HL-60/S4 treated with phorbol 12-myristate 13-acetate at 8.2 ng/mL for 4 days and 3 days (cell line): ENCODE measurements around the gene HIPK1.
"Not testable (repeated sequence)": the region's sequence is repeated elsewhere in the genome, so short reads cannot be mapped to it uniquely, and the experiment has no call there.

Experiments
- in situ Hi-C: fragments of 300-500 bp; cut with MboI; formaldehyde crosslinking; loops from 2 replicates; pipeline ENCODE4 v1.15.0; 2022; ENCODE audit warnings: low sequenced_read_pairs

HIPK1 gene

GRCh38 chr1:114002492-114003239 is 73.5 kb downstream of the HIPK1 start:
- in situ Hi-C loops = no loop called here

GRCh38 chr1:114003431-114003830 is 74.3 kb downstream of the HIPK1 start:
- in situ Hi-C loops = no loop called here

- in situ Hi-C loops = not testable (repeated sequence)
Observed at GRCh38 chr1:114006825-114007224, 77.7 kb downstream of the HIPK1 start.

DNA sequence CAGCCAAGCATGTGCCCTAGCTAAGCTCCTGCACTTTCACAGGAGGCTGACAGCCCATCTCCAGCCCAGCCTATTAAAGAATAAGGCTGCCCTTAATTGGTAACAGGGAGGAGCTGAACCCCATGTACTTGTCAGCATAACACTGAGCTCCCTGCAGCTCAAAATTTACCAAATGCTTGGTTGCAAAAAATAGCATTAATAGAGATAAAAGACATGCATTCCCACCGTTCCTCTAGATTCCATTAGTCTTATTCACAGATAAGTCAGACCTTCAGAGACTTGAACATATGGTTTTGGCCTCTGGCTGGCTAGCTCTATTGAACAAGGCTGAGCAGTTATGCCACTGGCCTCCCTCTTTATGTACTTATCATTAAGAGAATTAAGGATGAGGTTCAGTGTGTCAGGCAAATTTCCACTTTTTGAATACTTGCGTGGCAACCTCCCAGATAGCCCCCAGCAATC is 79.4 kb downstream of the HIPK1 start:
- in situ Hi-C loops = no loop called here

DNA sequence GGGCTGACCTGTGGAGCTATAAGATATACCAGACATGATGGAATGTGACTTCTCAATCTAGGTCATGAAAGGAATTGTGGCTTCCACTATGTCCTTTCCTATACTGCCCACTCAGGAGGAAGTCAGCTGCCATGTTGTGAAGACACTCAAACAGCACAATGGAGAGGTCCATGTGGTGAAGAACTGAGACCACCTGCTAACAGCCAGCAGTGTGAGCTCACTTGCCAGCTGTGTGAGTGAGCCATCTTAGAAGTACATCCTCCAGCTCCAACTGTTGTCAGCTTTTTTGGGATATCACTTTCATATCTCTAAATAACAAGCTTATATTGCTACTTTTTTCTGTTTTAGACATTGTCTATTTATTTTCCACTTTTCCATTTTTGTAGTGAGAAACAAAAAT is 79.9 kb downstream of the HIPK1 start:
- in situ Hi-C loops = no loop called here

GRCh38 chr1:114009393-114009792 is 80.3 kb downstream of the HIPK1 start:
- in situ Hi-C loops = no loop called here

DNA sequence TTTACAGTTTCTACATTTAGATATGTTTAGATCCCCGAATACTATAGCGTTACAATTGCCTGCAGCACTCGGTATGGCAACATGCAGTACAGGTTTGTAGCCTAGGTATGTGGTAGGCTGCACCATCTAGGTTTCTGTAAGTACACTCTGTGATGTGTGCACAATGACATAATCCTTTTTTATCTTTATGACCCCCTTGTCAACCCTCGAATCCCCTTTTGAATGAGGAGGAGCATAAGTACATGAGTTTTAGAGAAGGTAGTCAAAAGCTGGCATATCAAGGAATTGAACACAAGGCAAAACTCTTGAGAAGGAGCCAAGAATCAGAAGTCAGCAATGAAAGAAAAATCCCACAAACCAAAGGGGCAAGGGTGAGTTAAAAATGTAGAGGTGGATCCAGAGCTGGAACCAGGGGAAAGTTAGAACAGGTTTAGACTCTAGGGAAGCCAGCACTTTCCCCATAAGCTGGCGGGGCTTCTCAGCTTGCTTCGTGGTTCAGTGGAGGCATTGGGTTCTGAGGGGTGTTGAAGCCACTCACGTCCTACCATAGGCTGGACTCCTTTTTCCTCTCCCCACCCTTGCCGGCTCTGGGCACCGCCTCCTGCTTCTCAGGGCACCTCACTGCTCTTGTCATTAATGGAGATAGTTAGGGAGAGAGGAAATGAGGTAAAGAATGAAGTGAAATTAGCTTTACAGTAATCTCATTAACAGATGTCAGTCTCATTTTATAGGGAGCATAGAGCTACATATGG is 81.5 kb downstream of the HIPK1 start:
- in situ Hi-C loops = no loop called here

DNA sequence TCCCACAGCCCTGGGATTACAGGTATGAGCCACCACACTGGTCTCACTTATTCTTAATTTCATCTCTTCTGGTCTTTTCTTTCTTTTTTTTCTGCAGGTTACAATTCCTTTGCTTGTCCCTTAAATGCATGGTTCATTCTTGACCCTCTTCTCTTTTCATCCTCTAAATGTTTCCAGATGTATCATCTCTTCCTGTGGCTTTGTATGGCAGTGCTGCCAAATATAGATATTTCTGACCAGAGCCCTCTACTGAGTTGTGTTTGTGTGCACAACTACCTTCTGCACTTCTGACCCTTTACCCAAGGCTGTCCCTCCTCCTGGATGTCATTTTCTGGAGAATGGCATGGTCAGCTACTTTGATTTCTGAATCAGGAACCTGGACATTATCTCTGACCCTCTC is 82.7 kb downstream of the HIPK1 start:
- in situ Hi-C loops = no loop called here

DNA sequence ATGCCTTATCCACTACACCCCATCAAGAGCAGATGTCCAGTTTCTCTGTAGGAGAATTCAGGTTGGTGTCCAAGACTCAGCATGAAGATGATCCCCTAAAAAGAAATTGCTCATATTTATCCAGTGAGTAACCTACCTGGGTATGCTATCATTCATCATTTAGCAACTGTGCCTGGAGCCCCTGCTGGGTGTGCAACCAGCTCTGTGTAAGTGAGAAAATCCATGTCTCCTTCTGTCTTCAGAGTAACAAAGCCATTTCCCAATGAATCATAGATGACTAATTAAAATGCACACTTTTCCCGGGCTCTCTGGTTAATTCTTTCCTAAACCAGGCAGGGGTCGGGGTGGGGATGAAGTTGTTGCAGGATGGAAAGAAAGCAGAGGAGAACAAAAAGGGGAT is 86.0 kb downstream of the HIPK1 start:
- in situ Hi-C loops = no loop called here

GRCh38 chr1:114019724-114020123 is 90.6 kb downstream of the HIPK1 start:
- in situ Hi-C loops = not testable (repeated sequence)

DNA sequence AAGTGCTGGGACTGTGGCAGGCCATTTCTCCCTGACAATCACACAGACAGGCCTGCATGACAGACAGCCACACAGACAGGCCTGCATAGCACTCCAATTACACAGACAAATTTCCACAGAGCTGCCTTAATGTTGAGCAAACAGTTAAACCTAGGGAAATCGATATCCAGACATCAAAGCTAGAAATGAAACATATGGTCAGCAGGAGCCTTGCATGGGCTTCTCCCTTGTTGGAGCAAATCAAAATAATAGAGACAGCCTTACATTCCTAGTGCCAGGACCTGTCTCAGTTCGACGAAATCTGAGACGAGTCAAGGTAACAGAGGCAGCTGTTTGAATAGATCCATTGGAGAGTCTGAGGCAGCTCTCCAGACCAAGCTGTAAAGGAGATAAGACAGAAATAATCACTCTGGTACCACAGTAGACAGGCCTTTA is 92.6 kb downstream of the HIPK1 start:
- in situ Hi-C loops = no loop called here

GRCh38 chr1:114022877-114023276 is 93.8 kb downstream of the HIPK1 start:
- in situ Hi-C loops = no loop called here

GRCh38 chr1:114023377-114023776 is 94.3 kb downstream of the HIPK1 start:
- in situ Hi-C loops = no loop called here

GRCh38 chr1:114024049-114024448 is 94.9 kb downstream of the HIPK1 start:
- in situ Hi-C loops = no loop called here

DNA sequence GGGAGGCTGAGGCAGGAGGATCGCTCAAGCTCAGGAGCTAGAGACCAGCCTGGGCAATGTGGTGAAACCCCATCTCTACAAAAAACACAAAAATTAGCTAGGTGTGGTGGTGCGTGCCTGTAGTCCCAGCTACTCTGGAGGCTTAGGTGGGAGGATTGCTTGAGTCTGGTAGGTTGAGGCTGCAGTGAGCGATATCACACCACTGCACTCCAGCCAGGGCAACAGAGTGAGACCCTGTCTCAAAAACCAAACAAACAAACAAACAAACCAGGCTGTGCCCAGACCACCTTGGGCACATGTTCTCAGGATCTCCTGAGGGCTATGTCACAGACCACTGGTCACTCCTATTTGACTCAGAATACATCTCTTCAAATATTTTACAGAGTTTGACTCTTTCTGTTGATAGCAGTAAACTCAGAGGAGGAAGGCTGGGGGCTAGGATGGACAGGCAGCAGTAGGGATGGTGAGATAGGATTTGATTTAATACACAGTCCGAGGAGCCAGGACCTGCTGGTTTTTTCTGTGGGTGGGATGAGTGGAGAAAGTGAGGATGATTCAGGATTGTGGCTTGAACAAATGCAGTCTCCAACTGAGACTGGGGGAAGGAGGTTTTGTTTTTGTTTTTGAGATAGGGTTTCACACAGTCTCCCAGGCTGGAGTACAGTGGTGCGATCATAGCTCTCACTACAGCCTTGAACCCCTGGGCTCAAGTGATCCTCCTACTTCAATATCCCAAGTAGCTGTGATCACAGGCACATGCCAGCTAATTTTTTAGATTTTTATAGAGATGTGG is 96.7 kb downstream of the HIPK1 start:
- in situ Hi-C loops = no loop called here

GRCh38 chr1:114026797-114027196 is 97.7 kb downstream of the HIPK1 start:
- in situ Hi-C loops = no loop called here
